GM12872 (cell line): ENCODE measurements around the gene TRIP12.

Experiments used
- TF ChIP-seq, protein P1 (sequence below): IDR thresholded peaks from 3 replicates; pipeline ENCODE4 v1.5.1; 2011; ENCODE audit warnings: low read depth, mild to moderate bottlenecking, low read length, moderate library complexity; ENCODE audit not compliant: insufficient read depth

The TRIP12 gene

DNA sequence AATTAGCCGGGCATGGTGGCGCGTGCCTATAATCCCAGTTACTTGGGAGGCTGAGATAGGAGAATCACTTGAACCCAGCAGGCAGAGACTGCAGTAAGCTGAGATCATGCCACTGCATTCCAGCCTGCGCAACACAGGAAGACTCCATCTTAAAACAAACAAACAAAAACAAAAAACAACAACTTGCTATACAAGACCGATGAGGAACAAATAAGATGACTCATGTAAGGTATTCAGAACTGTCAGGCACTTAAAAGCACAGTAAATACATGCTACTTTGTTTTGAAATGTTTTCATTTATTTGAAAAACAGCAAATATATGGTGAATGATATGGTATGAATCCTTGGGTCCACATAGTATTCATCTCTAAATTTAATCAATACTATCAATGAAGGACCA lies 66.7 kb downstream of the TRIP12 start:
- TF ChIP-seq, protein P1, sequence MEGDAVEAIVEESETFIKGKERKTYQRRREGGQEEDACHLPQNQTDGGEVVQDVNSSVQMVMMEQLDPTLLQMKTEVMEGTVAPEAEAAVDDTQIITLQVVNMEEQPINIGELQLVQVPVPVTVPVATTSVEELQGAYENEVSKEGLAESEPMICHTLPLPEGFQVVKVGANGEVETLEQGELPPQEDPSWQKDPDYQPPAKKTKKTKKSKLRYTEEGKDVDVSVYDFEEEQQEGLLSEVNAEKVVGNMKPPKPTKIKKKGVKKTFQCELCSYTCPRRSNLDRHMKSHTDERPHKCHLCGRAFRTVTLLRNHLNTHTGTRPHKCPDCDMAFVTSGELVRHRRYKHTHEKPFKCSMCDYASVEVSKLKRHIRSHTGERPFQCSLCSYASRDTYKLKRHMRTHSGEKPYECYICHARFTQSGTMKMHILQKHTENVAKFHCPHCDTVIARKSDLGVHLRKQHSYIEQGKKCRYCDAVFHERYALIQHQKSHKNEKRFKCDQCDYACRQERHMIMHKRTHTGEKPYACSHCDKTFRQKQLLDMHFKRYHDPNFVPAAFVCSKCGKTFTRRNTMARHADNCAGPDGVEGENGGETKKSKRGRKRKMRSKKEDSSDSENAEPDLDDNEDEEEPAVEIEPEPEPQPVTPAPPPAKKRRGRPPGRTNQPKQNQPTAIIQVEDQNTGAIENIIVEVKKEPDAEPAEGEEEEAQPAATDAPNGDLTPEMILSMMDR = no peak

DNA sequence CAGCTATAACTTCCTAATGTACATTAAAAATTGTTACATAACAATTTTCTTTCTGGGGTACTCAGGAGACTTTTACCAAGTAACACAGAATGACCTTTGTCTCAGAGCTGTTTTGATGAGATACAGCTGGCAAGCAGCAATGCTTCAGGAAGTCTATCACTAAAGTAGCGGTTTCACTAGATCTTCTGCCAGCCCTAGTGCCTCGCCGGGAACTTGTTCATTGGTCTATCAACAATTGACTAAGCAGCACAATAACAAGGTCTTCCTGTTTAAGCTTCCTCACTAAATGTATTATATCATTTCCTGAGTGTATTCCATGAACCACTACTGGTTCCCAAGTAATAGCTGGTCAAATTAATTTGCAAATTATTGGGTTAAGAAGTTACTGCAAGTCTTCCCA lies 69.2 kb downstream of the TRIP12 start:
- TF ChIP-seq, protein P1 = no peak

DNA sequence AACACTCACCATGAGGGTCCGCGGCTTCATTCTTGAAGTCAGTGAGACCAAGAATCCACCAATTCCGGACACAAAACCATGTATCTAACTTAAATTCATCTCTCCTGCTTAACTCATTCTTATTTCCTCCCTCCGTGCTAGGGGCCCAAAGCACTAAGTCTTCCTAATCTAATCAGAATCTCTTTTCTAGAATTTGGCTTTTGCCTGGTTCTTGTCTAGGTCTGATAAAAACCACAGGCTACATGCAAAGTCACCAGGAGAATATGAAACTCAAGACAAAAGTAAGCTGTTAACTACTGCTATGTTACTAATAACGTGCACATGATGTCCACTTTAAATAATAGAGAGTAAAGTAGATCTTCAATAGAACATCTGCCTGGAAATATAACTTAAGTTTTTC lies 69.9 kb downstream of the TRIP12 start:
- TF ChIP-seq, protein P1 = no peak

DNA sequence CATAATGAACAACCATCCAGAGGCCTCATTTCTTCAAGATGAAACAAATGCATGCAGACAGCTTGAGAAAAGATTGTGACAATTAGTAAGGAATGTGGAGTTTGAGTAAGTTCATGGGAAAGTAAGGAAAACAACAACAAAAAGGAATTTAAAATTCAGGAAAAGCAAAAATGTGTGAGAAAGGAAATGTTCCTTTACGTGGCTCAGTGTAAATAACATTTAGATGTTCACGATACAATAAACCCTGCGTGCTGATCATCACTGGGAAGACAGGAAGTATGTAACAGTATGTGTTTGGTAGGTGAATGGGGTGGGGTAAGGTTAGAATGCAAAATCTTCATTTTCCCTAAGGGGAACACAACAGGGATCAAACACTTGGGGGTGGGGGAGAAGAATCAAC lies 72.7 kb downstream of the TRIP12 start:
- TF ChIP-seq, protein P1 = no peak

DNA sequence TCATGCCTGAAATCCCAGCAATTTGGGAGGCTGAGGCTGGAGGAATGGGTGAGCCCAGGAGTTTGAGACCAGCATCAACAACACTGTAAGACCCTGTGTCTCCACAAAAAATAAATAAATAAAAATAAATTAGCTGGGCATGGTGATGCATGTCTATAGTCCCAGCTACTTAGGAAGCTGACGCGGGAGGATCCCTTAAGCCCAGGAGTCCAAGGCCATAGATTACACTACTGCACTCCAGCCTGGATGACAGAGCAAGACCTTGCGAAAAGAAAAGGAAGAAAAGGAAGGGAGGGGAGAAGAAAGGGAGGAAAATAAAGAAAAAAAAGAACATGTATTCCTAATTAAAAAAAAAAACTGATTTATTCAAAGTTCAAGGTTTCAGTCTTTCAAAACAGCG lies 78.2 kb downstream of the TRIP12 start:
- TF ChIP-seq, protein P1 = no peak

DNA sequence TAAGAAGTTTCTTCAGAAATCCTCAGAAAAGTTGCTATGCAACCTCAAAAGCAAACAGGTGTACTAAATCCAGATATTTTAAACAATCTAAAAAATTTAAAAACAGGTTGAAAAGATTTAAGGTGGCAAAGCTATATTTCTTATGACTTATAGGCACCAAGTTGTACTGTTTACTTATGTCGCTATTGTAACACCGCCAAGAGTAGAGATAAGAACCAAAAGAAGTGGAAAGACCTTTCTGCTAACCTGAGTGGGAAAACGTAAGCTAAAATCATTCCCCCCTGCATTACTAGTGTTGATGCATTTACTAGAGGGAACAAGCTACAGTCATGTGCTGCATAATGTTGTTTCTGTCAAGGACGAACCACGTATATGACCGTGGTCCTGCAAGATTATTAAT lies 83.1 kb downstream of the TRIP12 start:
- TF ChIP-seq, protein P1 = no peak

DNA sequence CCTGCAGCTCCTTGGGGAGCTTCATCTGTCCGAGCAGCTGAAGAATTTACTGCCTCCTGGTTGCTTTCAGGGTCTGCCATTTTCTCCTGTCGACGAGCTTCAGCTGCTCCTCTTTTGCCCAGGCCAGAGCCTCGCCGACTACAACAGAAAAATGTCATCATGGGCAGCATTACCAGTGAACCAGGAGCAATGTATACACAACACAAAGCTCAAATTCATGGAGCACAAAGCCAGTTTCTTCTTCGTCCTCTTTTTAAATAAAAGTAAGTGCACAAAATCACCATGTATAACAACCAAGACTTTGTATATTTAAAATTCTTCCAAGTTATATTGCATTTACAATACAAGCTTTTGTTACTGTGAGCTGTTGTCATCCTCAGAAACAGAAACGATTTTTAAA lies 85.0 kb downstream of the TRIP12 start:
- TF ChIP-seq, protein P1 = no peak
